Urinary bladder (tissue), 4 donors: Measurements from ENCODE around the gene TPM4. TPM values are rescaled to one million over a fixed set of nuclear protein-coding genes. Genes with fewer than 3 reads are reported as not detected.
"Not testable (repeated sequence)": the region's sequence is repeated elsewhere in the genome, so short reads cannot be mapped to it uniquely, and the experiment has no call there.

ENCODE experiments used
- DNase-seq: peaks from one replicate; pipeline ENCODE4 v3.0.0-alpha.2; 2015; ENCODE audit errors: extremely low spot score
- H3K27ac ChIP-seq: one replicate; pipeline ENCODE4 v1.5.1; 2013; ENCODE audit warnings: low read depth, mild to moderate bottlenecking, moderate library complexity
- H3K36me3 ChIP-seq: one replicate; pipeline ENCODE4 v1.6.1; 2013; ENCODE audit warnings: mild to moderate bottlenecking, moderate library complexity; ENCODE audit not compliant: insufficient read depth
- H3K4me1 ChIP-seq: one replicate; pipeline ENCODE4 v1.6.1; 2013; ENCODE audit warnings: mild to moderate bottlenecking, moderate library complexity; ENCODE audit not compliant: insufficient read depth
- H3K4me3 ChIP-seq: one replicate; pipeline ENCODE4 v1.5.1; 2013; ENCODE audit warnings: low read depth, low read length
- WGBS: extraction: QIAGEN DNeasy Blood & Tissue Kit; methylation state at CpG from one replicate; pipeline ENCODE4 v1.1.7; 2013; 5-methylcytosine and 5-hydroxymethylcytosine counted together
- polyA plus RNA-seq: library from polyadenylated mRNA; stranded (reverse); fragments of 200-250 nt; gene quantifications from one replicate; pipeline ENCODE4 v1.2.3, GENCODE V29; 2013
- total RNA-seq: library from RNA; depleted of rRNA; stranded (reverse); fragments of >200 nt; gene quantifications from one replicate; pipeline ENCODE4 v1.2.3, GENCODE V29; 2014
- donor health status: healthy with polysubstance abuse.
- donor health status: healthy.

TPM4 gene
- total and polyA plus RNA-seq, 2 donors = 424 to 438 TPM

- WGBS = 55% methylated on average over 10 of the region's 10 CpGs
- H3K4me1 ChIP-seq = no peaks in the 10 kb centered on the region
- DNase-seq = no peak
- no peak overlapping the region for H3K4me3 ChIP-seq
- H3K27ac ChIP-seq = no peak overlapping the region
- H3K36me3 ChIP-seq = peaks cover 12% of the 10 kb centered on the region
Measured at GRCh38 chr19:16089010-16089846, 12.9 kb downstream of the TPM4 start.

GRCh38 chr19:16091546-16092475 lies 15.5 kb downstream of the TPM4 start:
- H3K4me1 ChIP-seq = no peaks in the 10 kb centered on the region
- H3K27ac ChIP-seq = no peak overlapping the region
- DNase-seq = no peak
- 93% methylated on average over 13 of the region's 13 CpGs for WGBS
- no peak overlapping the region for H3K4me3 ChIP-seq
- peaks cover 8% of the 10 kb centered on the region for H3K36me3 ChIP-seq

GRCh38 chr19:16094360-16095070 lies 18.2 kb downstream of the TPM4 start:
- Histone ChIP-seq H3K36me3 (peaks cover 2% of the 10 kb centered on the region), H3K27ac (peak overlapping the region; percentile 38), H3K4me3 (no peak overlapping the region), H3K4me1 (no peaks in the 10 kb centered on the region)
- WGBS = 60% methylated on average over 10 of the region's 10 CpGs
- no peak for DNase-seq

- 61% methylated on average over 13 of the region's 13 CpGs for WGBS
- Histone ChIP-seq H3K4me3 (no peak overlapping the region), H3K4me1 (no peaks in the 10 kb centered on the region), H3K27ac (peak overlapping the region; percentile 38), H3K36me3 (peaks cover 2% of the 10 kb centered on the region)
- DNase-seq = no peak
Measured at GRCh38 chr19:16095071-16095571, 18.8 kb downstream of the TPM4 start.

GRCh38 chr19:16096280-16096855 lies 20.1 kb downstream of the TPM4 start:
- DNase-seq = no peak
- Histone ChIP-seq H3K4me1 (no peaks in the 10 kb centered on the region), H3K27ac (peak overlapping the region; percentile 82), H3K36me3 (peaks cover 5% of the 10 kb centered on the region), H3K4me3 (no peak overlapping the region)
- 45% methylated on average over 10 of the region's 10 CpGs for whole genome bisulfite sequencing

- Histone ChIP-seq H3K4me1 (no peaks in the 10 kb centered on the region), H3K36me3 (peaks cover 8% of the 10 kb centered on the region), H3K27ac (no peak overlapping the region), H3K4me3 (no peak overlapping the region)
- no peak for DNase-seq
- WGBS = 75% methylated on average over 6 of the region's 6 CpGs
Measured at GRCh38 chr19:16098416-16098768, 22.1 kb downstream of the TPM4 start.

- 83% methylated on average over 6 of the region's 6 CpGs for whole genome bisulfite sequencing
- DNase-seq = no peak
- H3K27ac ChIP-seq = peak overlapping the region; percentile 3
- no peak overlapping the region for H3K4me3 ChIP-seq
- H3K4me1 ChIP-seq = no peaks in the 10 kb centered on the region
- peaks cover 9% of the 10 kb centered on the region for H3K36me3 ChIP-seq
Measured at GRCh38 chr19:16098821-16099220, 22.5 kb downstream of the TPM4 start.

- not testable (repeated sequence) for DNase-seq, H3K4me3 ChIP-seq, H3K4me1 ChIP-seq, H3K36me3 ChIP-seq
- peak overlapping the region; percentile 50 for H3K27ac ChIP-seq
- WGBS = 55% methylated on average over 8 of the region's 8 CpGs
Measured at GRCh38 chr19:16099314-16099965, 23.1 kb downstream of the TPM4 start.

GRCh38 chr19:16100524-16100923 lies 24.2 kb downstream of the TPM4 start:
- no peaks in the 10 kb centered on the region for H3K4me1 ChIP-seq
- 94% methylated on average over 4 of the region's 4 CpGs for WGBS
- no peak overlapping the region for H3K4me3 ChIP-seq
- DNase-seq = no peak
- H3K27ac ChIP-seq = no peak overlapping the region
- peaks cover 11% of the 10 kb centered on the region for H3K36me3 ChIP-seq

GRCh38 chr19:16104722-16105121 lies 28.4 kb downstream of the TPM4 start:
- no peak for DNase-seq
- Histone ChIP-seq H3K4me3 (no peak overlapping the region), H3K36me3 (peaks cover 11% of the 10 kb centered on the region), H3K27ac (no peak overlapping the region), H3K4me1 (no peaks in the 10 kb centered on the region)
- 86% methylated on average over 6 of the region's 6 CpGs for WGBS

- Histone ChIP-seq H3K4me1 (no peaks in the 10 kb centered on the region), H3K27ac (no peak overlapping the region), H3K4me3 (no peak overlapping the region), H3K36me3 (peaks cover 8% of the 10 kb centered on the region)
- no peak for DNase-seq
- WGBS = 7% methylated on average over 3 of the region's 3 CpGs
Measured at GRCh38 chr19:16106121-16106520, 29.8 kb downstream of the TPM4 start.

- under 1% methylated on average over 81 of the region's 81 CpGs for WGBS
- peak; percentile 98 for DNase-seq
- H3K4me1 ChIP-seq = no peaks in the 10 kb centered on the region
Measured at GRCh38 chr19:16111160-16111908, 35.0 kb downstream of the TPM4 start, which contains the start of gene RAB8A. RAB8A (plus strand) TSS chr19:16111889; CDS start chr19:16111902, 13 bp downstream.

More at GRCh38 chr19:16111160-16111908, 35.0 kb downstream of the TPM4 start, which contains the start of gene RAB8A:
- no peaks in the 10 kb centered on the region for H3K36me3 ChIP-seq
- H3K4me3 ChIP-seq = peak within 1 kb of the TSS; percentile 63
- H3K27ac ChIP-seq = peak within 1 kb of the TSS; percentile 91
